Measurements from ENCODE around the gene COX15. TPM values are rescaled to one million over a fixed set of nuclear protein-coding genes. Genes with fewer than 3 reads are reported as not detected.
"Not testable (repeated sequence)": the region's sequence is repeated elsewhere in the genome, so short reads cannot be mapped to it uniquely, and the experiment has no call there.

COX15 gene
- total RNA-seq, 2 donors from 2014 or later, result 36.5 to 41.2 TPM

GRCh38 chr10:99743841-99744240, 11.9 kb upstream of the COX15 start:
- H3K4me1 ChIP-seq (replicated peaks), result no peaks in the 10 kb centered on the region
- H3K36me3 ChIP-seq, result peaks cover 2 to 4% of the 10 kb centered on the region in 2 donors
- no peak overlapping the region for H3K4me3 ChIP-seq
- H3K27ac ChIP-seq, result no peak overlapping the region
- TF ChIP-seq POLR2A (IDR thresholded peaks at IDR 0.05) (no peak), CTCF (IDR thresholded peaks at IDR 0.05) (no peak), POLR2AphosphoS5 (IDR thresholded peaks at IDR 0.05) (no peak)
- no peak for DNase-seq (ENCODE audit: low spot score)
- no peaks in the 10 kb centered on the region for H3K27me3 ChIP-seq (replicated peaks; ENCODE audit: insufficient read depth)
- intact Hi-C loops (cut with DNase I), result no loop called here
- no peaks in the 10 kb centered on the region for H3K9me3 ChIP-seq
- 70% methylated on average over 3 of the region's 3 CpGs for WGBS

- no peak overlapping the region for H3K4me3 ChIP-seq
- no peak for DNase-seq (ENCODE audit: low spot score)
- TF ChIP-seq CTCF (IDR thresholded peaks at IDR 0.05) (no peak), POLR2AphosphoS5 (IDR thresholded peaks at IDR 0.05) (no peak), POLR2A (IDR thresholded peaks at IDR 0.05) (no peak)
- no peaks in the 10 kb centered on the region for H3K4me1 ChIP-seq (replicated peaks)
- no peaks in the 10 kb centered on the region for H3K27me3 ChIP-seq (replicated peaks; ENCODE audit: insufficient read depth)
- no peak overlapping the region for H3K27ac ChIP-seq
- H3K9me3 ChIP-seq, result no peaks in the 10 kb centered on the region
- WGBS, result 41% methylated on average over 2 of the region's 2 CpGs
- peaks cover 2 to 4% of the 10 kb centered on the region in 2 donors for H3K36me3 ChIP-seq
- intact Hi-C loops (cut with DNase I), result no loop called here
These were observed 10.8 kb upstream of the COX15 start for GRCh38 chr10:99742701-99743100.

GRCh38 chr10:99742254-99742653, 10.3 kb upstream of the COX15 start:
- intact Hi-C loops (cut with DNase I), result no loop called here
- Histone ChIP-seq H3K27ac (no peak overlapping the region), H3K27me3 (replicated peaks; ENCODE audit: insufficient read depth) (no peaks in the 10 kb centered on the region), H3K36me3 (peaks cover 2 to 4% of the 10 kb centered on the region in 2 donors), H3K4me1 (replicated peaks) (no peaks in the 10 kb centered on the region), H3K4me3 (no peak overlapping the region), H3K9me3 (no peaks in the 10 kb centered on the region)
- no peak for DNase-seq (ENCODE audit: low spot score)
- TF ChIP-seq CTCF (IDR thresholded peaks at IDR 0.05), result no peak
- no peak for TF ChIP-seq POLR2AphosphoS5 (IDR thresholded peaks at IDR 0.05)
- no peak for TF ChIP-seq POLR2A (IDR thresholded peaks at IDR 0.05)

- TF ChIP-seq POLR2AphosphoS5 (IDR thresholded peaks at IDR 0.05) (no peak), CTCF (IDR thresholded peaks at IDR 0.05) (no peak), POLR2A (IDR thresholded peaks at IDR 0.05) (no peak)
- Histone ChIP-seq H3K27ac (no peak overlapping the region), H3K9me3 (no peaks in the 10 kb centered on the region), H3K4me3 (no peak overlapping the region), H3K36me3 (peaks cover 2 to 4% of the 10 kb centered on the region in 2 donors), H3K27me3 (replicated peaks; ENCODE audit: insufficient read depth) (no peaks in the 10 kb centered on the region), H3K4me1 (replicated peaks) (no peaks in the 10 kb centered on the region)
- intact Hi-C loops (cut with DNase I), result no loop called here
- DNase-seq (ENCODE audit: low spot score), result no peak
- WGBS, result 86% methylated on average over 3 of the region's 3 CpGs
These were observed 9.1 kb upstream of the COX15 start for GRCh38 chr10:99740933-99741559.

GRCh38 chr10:99740260-99740659, 8.3 kb upstream of the COX15 start:
- H3K27me3 ChIP-seq (replicated peaks; ENCODE audit: insufficient read depth), result no peaks in the 10 kb centered on the region
- intact Hi-C loops (cut with DNase I), result no loop called here
- no peak overlapping the region for H3K4me3 ChIP-seq
- no peaks in the 10 kb centered on the region for H3K9me3 ChIP-seq
- 97% methylated on average over 2 of the region's 2 CpGs for WGBS
- TF ChIP-seq POLR2AphosphoS5 (IDR thresholded peaks at IDR 0.05), result no peak
- TF ChIP-seq POLR2A (IDR thresholded peaks at IDR 0.05), result no peak
- no peak for TF ChIP-seq CTCF (IDR thresholded peaks at IDR 0.05)
- H3K36me3 ChIP-seq, result peaks cover 2 to 4% of the 10 kb centered on the region in 2 donors
- H3K27ac ChIP-seq, result no peak overlapping the region
- no peaks in the 10 kb centered on the region for H3K4me1 ChIP-seq (replicated peaks)
- no peak for DNase-seq (ENCODE audit: low spot score)

GRCh38 chr10:99734111-99734510, 2.2 kb upstream of the COX15 start:
- not testable (repeated sequence) for H3K27me3 ChIP-seq (replicated peaks; ENCODE audit: insufficient read depth); H3K9me3 ChIP-seq; H3K4me3 ChIP-seq; H3K27ac ChIP-seq; DNase-seq (ENCODE audit: low spot score); H3K36me3 ChIP-seq; H3K4me1 ChIP-seq (replicated peaks)
- intact Hi-C loops (cut with DNase I), result loop anchor here (10.0 kb wide), 1 partner anchor 51 kb away; the partner anchor contains the start of gene ABCC2
- 98% methylated on average over 10 of the region's 10 CpGs for WGBS
